MM.1S (cell line): Measurements from ENCODE around the gene PRKG1.

Experiments
- DNase-seq: peaks from one replicate; pipeline ENCODE4 v3.0.0-alpha.2; 2015
- H2AFZ ChIP-seq: fragments of 300-600 bp; sonication (generic); 2 replicates; pipeline ENCODE4 v1.6.0; 2016; ENCODE audit warnings: antibody characterized with exemption, low read length
- H3F3A ChIP-seq: fragments of 300-600 bp; sonication (generic); 2 replicates; pipeline ENCODE4 v1.6.1; 2016; ENCODE audit warnings: mild to moderate bottlenecking, antibody characterized with exemption, low read length, moderate library complexity, mixed read lengths; ENCODE audit not compliant: insufficient read depth
- H3K27ac ChIP-seq: fragments of 300-600 bp; sonication (generic); 2 replicates; pipeline ENCODE4 v1.5.1; 2016; ENCODE audit warnings: mild to moderate bottlenecking, low read length
- H3K27me3 ChIP-seq: fragments of 300-600 bp; sonication (generic); replicated peaks from 2 replicates; pipeline ENCODE4 v1.6.0; 2016; ENCODE audit warnings: low read length; ENCODE audit not compliant: insufficient read depth
- H3K36me3 ChIP-seq: fragments of 300-600 bp; sonication (generic); replicated peaks from 2 replicates; pipeline ENCODE4 v1.6.1; 2016; ENCODE audit warnings: mild to moderate bottlenecking, low read length, mixed read lengths; ENCODE audit not compliant: insufficient read depth
- H3K4me1 ChIP-seq: fragments of 300-600 bp; sonication (generic); 2 replicates; pipeline ENCODE4 v1.6.1; 2016; ENCODE audit warnings: low read length, mixed read lengths
- H3K4me2 ChIP-seq: fragments of 300-600 bp; sonication (generic); 2 replicates; pipeline ENCODE4 v1.6.0; 2016; ENCODE audit warnings: low read depth, low read length
- H3K4me3 ChIP-seq: fragments of 300-600 bp; sonication (generic); 2 replicates; pipeline ENCODE4 v1.5.1; 2016; ENCODE audit warnings: low read length, mixed read lengths
- H3K79me2 ChIP-seq: fragments of 300-600 bp; sonication (generic); 2 replicates; pipeline ENCODE4 v1.6.1; 2016; ENCODE audit warnings: mixed run types, low read length, mixed read lengths
- H3K9ac ChIP-seq: fragments of 300-600 bp; sonication (generic); 2 replicates; pipeline ENCODE4 v1.6.1; 2016; ENCODE audit warnings: low read length, mixed read lengths
- H3K9me2 ChIP-seq: fragments of 300-600 bp; sonication (generic); replicated peaks from 2 replicates; pipeline ENCODE4 v1.6.1; 2016; ENCODE audit warnings: mild to moderate bottlenecking, low read length, mixed read lengths; ENCODE audit not compliant: insufficient read depth
- H3K9me3 ChIP-seq: fragments of 300-600 bp; sonication (generic); replicated peaks from 2 replicates; pipeline ENCODE4 v1.6.1; 2016; ENCODE audit warnings: mild to moderate bottlenecking, low read length, mixed read lengths; ENCODE audit not compliant: insufficient read depth
- H4K20me1 ChIP-seq: fragments of 300-600 bp; sonication (generic); 2 replicates; pipeline ENCODE4 v1.6.1; 2016; ENCODE audit warnings: mild to moderate bottlenecking, low read length, moderate library complexity, mixed read lengths; ENCODE audit not compliant: insufficient read depth
- EZH2 ChIP-seq: fragments of 300-600 bp; sonication (generic); optimal IDR thresholded peaks from 2 replicates; pipeline ENCODE3; 2017; ENCODE audit warnings: low read depth, mild to moderate bottlenecking, antibody characterized with exemption, low read length, mixed read lengths
- EZH2phosphoT487 ChIP-seq: fragments of 300-600 bp; sonication (generic); IDR thresholded peaks from 2 replicates; pipeline ENCODE4 v1.6.1; 2018; ENCODE audit warnings: antibody characterized with exemption, low read length
- TF ChIP-seq, protein P1 (sequence below): fragments of 300-600 bp; sonication (generic); IDR thresholded peaks from 2 replicates; pipeline ENCODE4 v1.5.1; 2016; ENCODE audit warnings: antibody characterized with exemption, low read length, mixed read lengths

PRKG1 gene

DNA sequence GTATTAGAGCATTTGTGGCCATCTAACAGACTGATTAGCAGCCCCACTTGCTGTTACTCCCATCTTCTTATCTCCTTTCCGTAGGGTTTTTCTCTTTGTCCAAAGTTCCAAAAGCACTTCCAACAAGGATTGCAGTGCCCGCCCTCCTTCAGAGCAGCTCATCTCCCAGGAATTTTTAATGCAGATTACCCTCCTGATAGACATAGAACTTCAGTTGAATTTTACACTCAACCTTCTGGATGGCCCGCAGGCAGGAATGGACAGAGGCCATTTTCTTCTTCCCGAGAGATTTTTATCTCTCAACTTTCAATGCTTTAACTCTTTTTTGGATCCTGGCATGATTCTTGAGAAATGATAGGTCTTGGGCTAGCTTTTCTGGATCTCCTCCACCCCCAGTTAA is 23.3 kb downstream of the PRKG1 start:
- Histone ChIP-seq H3K4me1 (no peaks in the 10 kb centered on the region), H3K4me2 (no peak overlapping the region), H3K27me3 (no peaks in the 10 kb centered on the region), H3F3A (no peaks in the 10 kb centered on the region), H4K20me1 (no peaks in the 10 kb centered on the region), H3K36me3 (no peaks in the 10 kb centered on the region), H3K27ac (no peak overlapping the region), H3K9me3 (no peaks in the 10 kb centered on the region), H3K9ac (no peak overlapping the region), H3K9me2 (no peaks in the 10 kb centered on the region), H3K79me2 (no peaks in the 10 kb centered on the region), H2AFZ (no peak overlapping the region), H3K4me3 (no peak overlapping the region)
- TF ChIP-seq, protein P1, sequence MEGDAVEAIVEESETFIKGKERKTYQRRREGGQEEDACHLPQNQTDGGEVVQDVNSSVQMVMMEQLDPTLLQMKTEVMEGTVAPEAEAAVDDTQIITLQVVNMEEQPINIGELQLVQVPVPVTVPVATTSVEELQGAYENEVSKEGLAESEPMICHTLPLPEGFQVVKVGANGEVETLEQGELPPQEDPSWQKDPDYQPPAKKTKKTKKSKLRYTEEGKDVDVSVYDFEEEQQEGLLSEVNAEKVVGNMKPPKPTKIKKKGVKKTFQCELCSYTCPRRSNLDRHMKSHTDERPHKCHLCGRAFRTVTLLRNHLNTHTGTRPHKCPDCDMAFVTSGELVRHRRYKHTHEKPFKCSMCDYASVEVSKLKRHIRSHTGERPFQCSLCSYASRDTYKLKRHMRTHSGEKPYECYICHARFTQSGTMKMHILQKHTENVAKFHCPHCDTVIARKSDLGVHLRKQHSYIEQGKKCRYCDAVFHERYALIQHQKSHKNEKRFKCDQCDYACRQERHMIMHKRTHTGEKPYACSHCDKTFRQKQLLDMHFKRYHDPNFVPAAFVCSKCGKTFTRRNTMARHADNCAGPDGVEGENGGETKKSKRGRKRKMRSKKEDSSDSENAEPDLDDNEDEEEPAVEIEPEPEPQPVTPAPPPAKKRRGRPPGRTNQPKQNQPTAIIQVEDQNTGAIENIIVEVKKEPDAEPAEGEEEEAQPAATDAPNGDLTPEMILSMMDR: no peak
- TF ChIP-seq EZH2phosphoT487 (no peak), EZH2 (no peak)
- no peak for DNase-seq

DNA sequence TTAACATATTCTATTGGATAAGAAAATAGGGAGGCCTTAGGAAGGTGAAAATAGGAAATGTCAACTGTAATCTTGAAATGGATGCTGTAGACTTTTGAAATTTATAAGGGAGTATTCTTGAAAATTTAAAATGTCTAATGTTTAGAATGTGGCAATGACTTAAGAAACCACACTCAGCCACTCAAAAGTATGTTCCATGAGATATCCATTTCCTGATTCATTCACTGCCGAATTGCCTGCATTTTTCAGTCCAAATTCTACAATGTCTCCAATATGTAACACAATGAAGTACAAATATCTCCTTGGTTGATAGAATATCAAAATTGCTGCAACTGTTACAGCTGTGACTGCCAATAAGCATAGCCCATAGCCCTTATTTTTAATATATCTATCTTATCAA is 25.9 kb downstream of the PRKG1 start:
- DNase-seq: no peak
- Histone ChIP-seq H3K4me2 (no peak overlapping the region), H4K20me1 (no peaks in the 10 kb centered on the region), H2AFZ (no peak overlapping the region), H3K27me3 (no peaks in the 10 kb centered on the region), H3K9me2 (no peaks in the 10 kb centered on the region), H3K4me1 (no peaks in the 10 kb centered on the region), H3K27ac (no peak overlapping the region), H3K9me3 (no peaks in the 10 kb centered on the region), H3K4me3 (no peak overlapping the region), H3K36me3 (no peaks in the 10 kb centered on the region), H3K79me2 (no peaks in the 10 kb centered on the region), H3K9ac (no peak overlapping the region), H3F3A (no peaks in the 10 kb centered on the region)
- TF ChIP-seq, protein P1: no peak
- no peak for TF ChIP-seq EZH2phosphoT487
- TF ChIP-seq EZH2: no peak

DNA sequence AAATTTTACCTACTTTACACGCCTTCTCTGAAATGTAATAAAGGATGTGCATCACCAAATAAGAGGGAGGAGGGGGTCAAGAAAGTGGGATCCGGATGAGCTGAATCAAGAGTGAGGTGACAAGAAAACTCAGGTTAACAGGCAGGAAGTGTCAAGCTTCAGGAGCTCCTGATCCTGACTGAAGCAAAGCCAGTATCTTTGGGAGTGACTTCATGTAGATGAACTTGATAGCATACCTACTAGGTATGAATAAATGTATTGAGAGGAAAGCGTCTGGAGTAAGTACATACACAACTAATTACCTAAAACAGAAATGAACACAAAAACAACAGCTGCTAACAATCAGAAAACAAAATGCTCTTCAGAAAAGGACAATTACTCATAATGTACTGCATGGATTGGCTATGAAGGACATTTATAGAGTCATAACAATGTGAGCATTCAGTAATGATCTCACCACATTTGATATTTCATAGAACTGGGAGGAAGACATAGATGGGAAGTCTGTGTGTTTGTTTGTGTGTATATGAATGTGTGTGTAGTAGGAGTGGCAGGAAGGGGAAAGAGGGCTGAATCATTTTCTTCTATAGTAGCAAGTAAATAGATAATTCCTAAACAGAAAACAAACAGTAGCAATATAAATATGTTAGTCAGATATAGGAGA is 29.4 kb downstream of the PRKG1 start:
- no peaks in the 10 kb centered on the region for H3F3A ChIP-seq
- H2AFZ ChIP-seq: no peak overlapping the region
- H3K4me1 ChIP-seq: no peaks in the 10 kb centered on the region
- H3K79me2 ChIP-seq: no peaks in the 10 kb centered on the region
- no peaks in the 10 kb centered on the region for H4K20me1 ChIP-seq
- H3K36me3 ChIP-seq: no peaks in the 10 kb centered on the region
- TF ChIP-seq, protein P1: no peak
- TF ChIP-seq EZH2phosphoT487: no peak
- no peak for TF ChIP-seq EZH2
- H3K27me3 ChIP-seq: no peaks in the 10 kb centered on the region
- no peak overlapping the region for H3K27ac ChIP-seq
- H3K9me3 ChIP-seq: no peaks in the 10 kb centered on the region
- H3K9ac ChIP-seq: no peak overlapping the region
- H3K4me3 ChIP-seq: no peak overlapping the region
- no peak for DNase-seq
- no peaks in the 10 kb centered on the region for H3K9me2 ChIP-seq
- H3K4me2 ChIP-seq: no peak overlapping the region
